ENCODE measurements around the gene FCHSD2.
"Not testable (repeated sequence)": the region's sequence is repeated elsewhere in the genome, so short reads cannot be mapped to it uniquely, and the experiment has no call there.

The FCHSD2 gene

GRCh38 chr11:72918851-72919250 is 223.3 kb downstream of the FCHSD2 start:
- no peak for DNase-seq

GRCh38 chr11:72912253-72912652 is 229.9 kb downstream of the FCHSD2 start:
- no peak for DNase-seq

GRCh38 chr11:72909558-72910388 is 232.3 kb downstream of the FCHSD2 start:
- DNase-seq: not testable (repeated sequence)

GRCh38 chr11:72908032-72908676 is 234.0 kb downstream of the FCHSD2 start:
- DNase-seq: no peak

- DNase-seq: no peak
These were observed 238.1 kb downstream of the FCHSD2 start for GRCh38 chr11:72904016-72904415.

- no peak for DNase-seq
These were observed 240.7 kb downstream of the FCHSD2 start for GRCh38 chr11:72901374-72901773.

GRCh38 chr11:72900013-72900412 is 242.1 kb downstream of the FCHSD2 start:
- DNase-seq: no peak

- DNase-seq: no peak
These were observed 242.9 kb downstream of the FCHSD2 start for GRCh38 chr11:72899238-72899637.

- no peak for DNase-seq
These were observed 244.6 kb downstream of the FCHSD2 start for GRCh38 chr11:72897506-72897905.

- no peak for DNase-seq
These were observed 245.7 kb downstream of the FCHSD2 start for GRCh38 chr11:72896431-72896830.

- DNase-seq: no peak
These were observed 251.2 kb downstream of the FCHSD2 start for GRCh38 chr11:72890881-72891280.

GRCh38 chr11:72886619-72887018 is 255.5 kb downstream of the FCHSD2 start:
- no peak for DNase-seq

- no peak for DNase-seq
These were observed 256.1 kb downstream of the FCHSD2 start for GRCh38 chr11:72885749-72886609.

- no peak for DNase-seq
These were observed 266.0 kb downstream of the FCHSD2 start for GRCh38 chr11:72876147-72876546.

GRCh38 chr11:72875736-72876135 is 266.4 kb downstream of the FCHSD2 start:
- DNase-seq: no peak

- DNase-seq: no peak
These were observed 270.1 kb downstream of the FCHSD2 start for GRCh38 chr11:72872012-72872411.

- DNase-seq: no peak
These were observed 271.0 kb downstream of the FCHSD2 start for GRCh38 chr11:72871119-72871518.

GRCh38 chr11:72869831-72870230 is 272.3 kb downstream of the FCHSD2 start:
- no peak for DNase-seq

- DNase-seq: no peak
These were observed 274.1 kb downstream of the FCHSD2 start for GRCh38 chr11:72867970-72868369.

- no peak for DNase-seq
These were observed 277.1 kb downstream of the FCHSD2 start for GRCh38 chr11:72864702-72865655.

GRCh38 chr11:72863916-72864315 is 278.2 kb downstream of the FCHSD2 start:
- DNase-seq: no peak

- no peak for DNase-seq
These were observed 279.0 kb downstream of the FCHSD2 start for GRCh38 chr11:72863091-72863490.

All from central memory CD4-positive, alpha-beta T cell (primary cell).